Measurements from ENCODE around the gene MTFP1. TPM values are rescaled to one million over a fixed set of nuclear protein-coding genes. Genes with fewer than 3 reads are reported as not detected.

The MTFP1 gene
- total and polyA plus RNA-seq, 2 of the 4 experiments (the other 2 are of a cell fraction): 7.3 to 7.7 TPM

- in situ Hi-C loops (cut with MboI; ENCODE audit: low sequenced_read_pairs) (no loop called here), dilution Hi-C loops (cut with HindIII; ENCODE audit: low sequenced_read_pairs, unreplicated experiment) (no loop called here), intact Hi-C loops (cut with micrococcal nuclease) (loop anchor here (2.0 kb wide), 3 partner anchors 37 to 277 kb away; no protein-coding TSS in a partner anchor)
- H2BK120ac ChIP-seq (ENCODE audit: low read depth, low read length): no peak overlapping the region
- no peak overlapping the region for H3K18ac ChIP-seq (ENCODE audit: low read depth, low read length)
- no peak overlapping the region for H4K5ac ChIP-seq (ENCODE audit: low read depth, low read length)
- ChIA-PET CTCF (no interaction called here), POLR2A (ENCODE audit: unreplicated experiment) (interaction anchor here (0.6 kb wide), 2 partner anchors 122 to 181 kb away, joined by 3 read pairs; no protein-coding TSS in a partner anchor)
- no peaks in the 10 kb centered on the region for H3K9me3 ChIP-seq (ENCODE audit: control insufficient read depth, insufficient read depth, low read length)
- no TSS peak for BruUV-seq (replicated peaks)
- no peak for TF ChIP-seq RCOR1 (IDR thresholded peaks at IDR 0.05; ENCODE audit: insufficient replicate concordance, low read length)
- no peak overlapping the region for H2BK5ac ChIP-seq (ENCODE audit: low read depth, low read length, poor library complexity, severe bottlenecking)
- no peaks in the 10 kb centered on the region for H3K27me3 ChIP-seq (ENCODE audit: control insufficient read depth, insufficient read depth, low read length)
- H3K9ac ChIP-seq (ENCODE audit: low read depth, low read length): peak overlapping the region; percentile 93
- H4K20me1 ChIP-seq (ENCODE audit: insufficient read depth, low read length): no peaks in the 10 kb centered on the region
- H3K14ac ChIP-seq (replicated peaks; ENCODE audit: low read depth, low read length): 0 out of 2 replicates have a peak overlapping the region, but pooled peaks have one; percentile 98
- H2BK15ac ChIP-seq (ENCODE audit: low read depth, low read length): no peak overlapping the region
- H2AFZ ChIP-seq (replicated peaks; ENCODE audit: low read length, poor library complexity): peak overlapping the region; percentile 23
- peak overlapping the region; percentile 92 for H3K4ac ChIP-seq (ENCODE audit: low read depth, low read length)
- H3K79me1 ChIP-seq (ENCODE audit: low read depth in 1 of 2, low read length in 2 of 2): peaks cover 11 to 17% of the 10 kb centered on the region in 2 experiments
- no peak overlapping the region for H3K4me3 ChIP-seq (ENCODE audit: insufficient read depth, low read depth, low read length)
- ATAC-seq (ENCODE audit: low read depth): no peak
- no peak overlapping the region for H3K56ac ChIP-seq (ENCODE audit: extremely low read depth, insufficient read depth, low read length)
- H3K9me1 ChIP-seq (ENCODE audit: insufficient read depth, low read length): peaks cover 3% of the 10 kb centered on the region; the same call in 1 of the 2 replicates
- peak overlapping the region; percentile 99; the same call in 1 of the 2 replicates for H2AK5ac ChIP-seq (ENCODE audit: low read depth, low read length)
- H3K23ac ChIP-seq (ENCODE audit: low read depth, low read length): peak overlapping the region; percentile 51; the same call in 1 of the 2 replicates
- no peak overlapping the region for H3K27ac ChIP-seq (ENCODE audit: insufficient read depth, low read length)
- peak overlapping the region in 1 of 2 experiments; percentile 97; a peak in 2 of 4 replicates for H4K8ac ChIP-seq (ENCODE audit: low read depth in 2 of 2, low read length in 2 of 2)
- no peak for DNase-seq
- peaks cover 9% of the 10 kb centered on the region for H3K4me1 ChIP-seq (ENCODE audit: control insufficient read depth, insufficient read depth, low read length)
- H2BK20ac ChIP-seq (ENCODE audit: low read depth, low read length): no peak overlapping the region
- H3K36me3 ChIP-seq (ENCODE audit: control insufficient read depth, insufficient read depth, low read length): peaks cover 29% of the 10 kb centered on the region
- H3K4me2 ChIP-seq (ENCODE audit: low read depth, low read length): peak overlapping the region; percentile 96
- peak overlapping the region; percentile 14; the same call in 1 of the 2 replicates for H4K91ac ChIP-seq (ENCODE audit: insufficient read depth, low read depth, low read length)
- WGBS, 2 experiments (ENCODE audit: extremely low coverage in 2 of 2, insufficient read length in 1 of 2): no CpG with 5 or more reads among the region's 10 CpGs
- peak overlapping the region; percentile 98 for H2AK9ac ChIP-seq (replicated peaks; ENCODE audit: low read depth, low read length, poor library complexity)
These were observed 39.6 kb upstream of the MTFP1 start for GRCh38 chr22:30385942-30386341.
